Measurements from ENCODE around the gene RNF208. TPM values are rescaled to one million over a fixed set of nuclear protein-coding genes. Genes with fewer than 3 reads are reported as not detected.

RNF208 gene
- total and polyA plus RNA-seq, 3 donors from 2014 or later = 3.0 to 7.7 (median 4.1) TPM

- Histone ChIP-seq H3K27ac (no peak overlapping the region), H3K36me3 (ENCODE audit: low read depth, missing control alignments) (no peaks in the 10 kb centered on the region), H3K9me3 (no peaks in the 10 kb centered on the region), H3K27me3 (no peaks in the 10 kb centered on the region), H3K4me1 (no peaks in the 10 kb centered on the region), H3K4me3 (no peak overlapping the region)
- WGBS, 2 donors = 91 to 93% methylated on average over 12 to 45 of the region's 45 CpGs
- intact Hi-C loops (cut with DNase I; ENCODE audit: low total_unique reads) = no loop called here
- TF ChIP-seq POLR2A (IDR thresholded peaks at IDR 0.05) = no peak
- TF ChIP-seq, protein P1, sequence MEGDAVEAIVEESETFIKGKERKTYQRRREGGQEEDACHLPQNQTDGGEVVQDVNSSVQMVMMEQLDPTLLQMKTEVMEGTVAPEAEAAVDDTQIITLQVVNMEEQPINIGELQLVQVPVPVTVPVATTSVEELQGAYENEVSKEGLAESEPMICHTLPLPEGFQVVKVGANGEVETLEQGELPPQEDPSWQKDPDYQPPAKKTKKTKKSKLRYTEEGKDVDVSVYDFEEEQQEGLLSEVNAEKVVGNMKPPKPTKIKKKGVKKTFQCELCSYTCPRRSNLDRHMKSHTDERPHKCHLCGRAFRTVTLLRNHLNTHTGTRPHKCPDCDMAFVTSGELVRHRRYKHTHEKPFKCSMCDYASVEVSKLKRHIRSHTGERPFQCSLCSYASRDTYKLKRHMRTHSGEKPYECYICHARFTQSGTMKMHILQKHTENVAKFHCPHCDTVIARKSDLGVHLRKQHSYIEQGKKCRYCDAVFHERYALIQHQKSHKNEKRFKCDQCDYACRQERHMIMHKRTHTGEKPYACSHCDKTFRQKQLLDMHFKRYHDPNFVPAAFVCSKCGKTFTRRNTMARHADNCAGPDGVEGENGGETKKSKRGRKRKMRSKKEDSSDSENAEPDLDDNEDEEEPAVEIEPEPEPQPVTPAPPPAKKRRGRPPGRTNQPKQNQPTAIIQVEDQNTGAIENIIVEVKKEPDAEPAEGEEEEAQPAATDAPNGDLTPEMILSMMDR (IDR thresholded peaks at IDR 0.05) = no peak
- DNase-seq = no peak
These were observed 48.0 kb downstream of the RNF208 start for GRCh38 chr9:137173796-137174664.

DNA sequence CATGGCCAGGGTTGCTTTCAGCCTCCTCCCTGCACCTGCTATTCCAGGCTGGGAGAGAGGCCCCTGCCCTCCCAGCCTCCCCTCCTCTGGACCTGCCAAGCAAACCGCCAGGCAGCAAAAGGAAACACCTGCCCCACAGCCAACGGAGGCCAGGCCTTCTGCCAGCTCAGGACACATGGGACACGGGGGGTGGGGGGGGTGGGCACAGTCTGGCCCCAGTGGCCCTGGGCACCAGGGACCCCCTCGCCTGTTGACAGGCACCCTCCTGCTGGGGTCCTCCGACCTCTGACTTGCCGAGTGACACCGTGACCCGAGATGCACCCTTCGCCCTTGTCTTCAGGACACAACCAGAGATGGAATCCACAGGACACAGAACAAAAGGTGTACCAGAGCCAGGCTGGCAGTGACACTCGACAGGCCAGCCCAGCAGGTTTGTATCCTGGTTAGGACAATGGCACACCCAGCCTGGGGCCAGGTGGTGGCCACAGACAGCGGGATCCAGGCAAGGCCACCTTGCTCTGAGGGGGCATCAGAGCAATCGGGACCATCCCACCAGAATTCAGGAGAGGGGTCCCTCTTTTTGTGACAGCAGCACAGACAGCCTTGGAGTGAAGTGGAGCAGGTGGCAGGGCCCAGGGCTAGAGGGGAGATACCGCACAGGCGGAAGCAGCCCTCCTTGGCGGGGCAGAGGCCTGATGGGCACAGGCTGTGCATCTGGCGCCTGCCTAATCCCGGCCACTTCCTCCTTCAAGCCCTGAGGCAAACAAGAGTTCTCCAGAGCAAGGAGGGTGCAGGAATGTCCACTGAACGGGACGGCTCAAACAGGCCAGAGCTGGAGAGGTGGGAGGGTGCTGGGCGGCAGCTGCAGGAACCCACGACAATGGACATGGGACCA lies 48.9 kb downstream of the RNF208 start:
- intact Hi-C loops (cut with DNase I; ENCODE audit: low total_unique reads) = no loop called here
- Histone ChIP-seq H3K27me3 (no peaks in the 10 kb centered on the region), H3K9me3 (no peaks in the 10 kb centered on the region), H3K4me1 (peaks cover 4% of the 10 kb centered on the region), H3K4me3 (no peak overlapping the region), H3K27ac (no peak overlapping the region), H3K36me3 (ENCODE audit: low read depth, missing control alignments) (no peaks in the 10 kb centered on the region)
- TF ChIP-seq, protein P1 (IDR thresholded peaks at IDR 0.05) = no peak
- TF ChIP-seq POLR2A (IDR thresholded peaks at IDR 0.05) = no peak
- no peak for DNase-seq
- 74 to 84% methylated on average over 10 to 21 of the region's 21 CpGs for WGBS, 2 donors

- Histone ChIP-seq H3K27ac (no peak overlapping the region), H3K36me3 (ENCODE audit: low read depth, missing control alignments) (no peaks in the 10 kb centered on the region), H3K4me1 (peaks cover 15% of the 10 kb centered on the region), H3K27me3 (no peaks in the 10 kb centered on the region), H3K4me3 (no peak overlapping the region), H3K9me3 (no peaks in the 10 kb centered on the region)
- DNase-seq = no peak
- WGBS, 2 donors = 78 to 91% methylated on average over 9 to 22 of the region's 22 CpGs
- intact Hi-C loops (cut with DNase I; ENCODE audit: low total_unique reads) = no loop called here
- TF ChIP-seq, protein P1 (IDR thresholded peaks at IDR 0.05) = no peak
- TF ChIP-seq POLR2A (IDR thresholded peaks at IDR 0.05) = no peak
These were observed 50.7 kb downstream of the RNF208 start for GRCh38 chr9:137171149-137171900.

DNA sequence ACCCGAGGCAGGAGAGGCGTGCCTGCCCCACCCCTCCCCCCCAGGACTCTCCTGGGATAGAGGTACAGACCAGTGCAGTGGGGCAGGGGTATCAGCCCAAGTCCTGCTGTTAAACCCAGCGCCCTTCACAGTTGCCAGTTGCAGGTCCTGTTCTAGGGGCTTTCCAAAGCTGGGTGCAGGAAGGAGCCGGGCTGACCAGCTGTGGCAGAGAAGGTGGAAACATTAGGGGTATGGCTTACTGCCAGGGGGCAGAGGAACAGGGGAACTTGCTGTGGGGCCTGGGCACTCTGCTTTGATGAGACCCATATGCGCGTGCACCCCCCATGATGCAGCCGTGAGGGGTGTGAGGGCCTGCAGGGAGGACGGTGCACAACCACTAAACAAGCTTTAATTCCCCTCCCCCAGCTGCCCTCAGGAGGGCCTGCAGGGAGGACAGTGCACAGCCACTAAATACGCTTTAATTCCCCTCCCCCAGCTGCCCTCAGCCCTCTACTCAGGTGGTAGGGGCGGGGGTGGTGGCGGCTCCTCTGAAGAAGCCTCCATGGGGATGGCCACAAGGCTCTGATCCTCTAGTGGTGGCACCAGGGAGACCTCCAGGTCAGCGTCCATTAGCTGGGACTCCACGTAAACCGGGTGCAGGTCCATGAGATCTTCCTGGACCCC lies 51.4 kb downstream of the RNF208 start:
- Histone ChIP-seq H3K36me3 (ENCODE audit: low read depth, missing control alignments) (no peaks in the 10 kb centered on the region), H3K27ac (no peak overlapping the region), H3K4me1 (peaks cover 15% of the 10 kb centered on the region), H3K27me3 (no peaks in the 10 kb centered on the region), H3K4me3 (no peak overlapping the region), H3K9me3 (no peaks in the 10 kb centered on the region)
- no peak for DNase-seq
- intact Hi-C loops (cut with DNase I; ENCODE audit: low total_unique reads) = no loop called here
- WGBS, 2 donors = 44 to 65% methylated on average over 7 to 14 of the region's 14 CpGs
- TF ChIP-seq POLR2A (IDR thresholded peaks at IDR 0.05) = no peak
- TF ChIP-seq, protein P1 (IDR thresholded peaks at IDR 0.05) = no peak

Measured in testis (tissue), 3 donors.